Endothelial cell of umbilical vein (primary cell): ENCODE results near the gene ATP2B2. TPM values are rescaled to one million over a fixed set of nuclear protein-coding genes. Genes with fewer than 3 reads are reported as not detected.

Experiments used
- BruUV-seq: library from RNA; stranded (reverse); fragments of 400-500 nt; replicated peaks from 2 replicates; lab custom pipeline; 2021; lab: Mats Ljungman, UMichigan
- CTCF ChIA-PET: fragments of 300-600, 350-600 bp; sonication (Branson Sonifier 250); formaldehyde crosslinking; loops from one replicate; lab custom pipeline; 2021; ENCODE audit warnings: antibody characterized with exemption, inconsistent platforms; lab: Charles Lee
- POLR2A ChIA-PET: fragments of 300-600, 350-600 bp; sonication (Branson Sonifier 250); formaldehyde crosslinking; loops from one replicate; lab custom pipeline; 2021; ENCODE audit warnings: antibody characterized with exemption, inconsistent platforms; lab: Charles Lee
- DNase-seq: peaks from one replicate; pipeline ENCODE4 v3.0.0-alpha.2; 2011; ENCODE audit warnings: low read depth, low spot score
- FAIRE-seq: peaks from 2 replicates; lab custom pipeline; 2011; peaks lifted over from hg19 to GRCh38; lab: Jason Lieb, UNC
- H2AFZ ChIP-seq: 2 replicates; pipeline ENCODE4 v1.6.0; 2012; ENCODE audit warnings: low read depth, low read length, control low read depth, inconsistent platforms
- H3K27ac ChIP-seq: 2 replicates; pipeline ENCODE4 v1.5.1; 2011; ENCODE audit warnings: low read depth, mild to moderate bottlenecking, control low read depth, low read length, moderate library complexity; ENCODE audit not compliant: insufficient read depth
- H3K27me3 ChIP-seq, 2 experiments: 2 replicates each; pipeline versions ENCODE4 v1.6.0 to v1.6.1; 2011; ENCODE audit warnings: low read length in 2 of 2, mixed read lengths in 1 of 2; ENCODE audit not compliant: control insufficient read depth in 2 of 2, insufficient read depth in 2 of 2
- H3K36me3 ChIP-seq, 2 experiments: 2 replicates in 1 of 2; 3 replicates in 1 of 2; pipeline ENCODE4 v1.5.1; 2011; ENCODE audit warnings: low read length in 2 of 2, mild to moderate bottlenecking in 1 of 2, moderate library complexity in 1 of 2; ENCODE audit not compliant: control insufficient read depth in 2 of 2, insufficient read depth in 2 of 2; ENCODE audit errors: extremely low read depth in 1 of 2
- H3K4me1 ChIP-seq: 3 replicates; pipeline ENCODE4 v1.5.1; 2011; ENCODE audit warnings: mild to moderate bottlenecking, low read length; ENCODE audit not compliant: control insufficient read depth, insufficient read depth; ENCODE audit errors: extremely low read depth
- H3K4me2 ChIP-seq: 2 replicates; pipeline ENCODE4 v1.6.1; 2011; ENCODE audit warnings: low read length, control low read depth, mixed read lengths; ENCODE audit not compliant: insufficient read depth
- H3K4me3 ChIP-seq, 3 experiments: fragments of 200-600 bp in 1 of 3; sonication (generic), shearing (Covaris generic) in 1 of 3; replicated peaks in 1 of 3; 2 replicates each; pipeline ENCODE4 v1.5.1; 2011 to 2016; ENCODE audit warnings: control low read depth in 3 of 3, low read length in 3 of 3, mild to moderate bottlenecking in 2 of 3, inconsistent platforms in 1 of 3, low read depth in 1 of 3, moderate library complexity in 1 of 3; ENCODE audit not compliant: insufficient read depth in 1 of 3
- H3K79me2 ChIP-seq: 2 replicates; pipeline ENCODE4 v1.6.0; 2012; ENCODE audit warnings: low read length, inconsistent platforms; ENCODE audit not compliant: control insufficient read depth, insufficient read depth
- H3K9ac ChIP-seq: replicated peaks from 2 replicates; pipeline ENCODE3; 2011; ENCODE audit warnings: low read length, control low read depth; ENCODE audit not compliant: insufficient read depth; ENCODE audit errors: extremely low read depth
- H3K9me1 ChIP-seq: replicated peaks from 3 replicates; pipeline ENCODE4 v1.6.0; 2011; ENCODE audit warnings: mild to moderate bottlenecking, low read length; ENCODE audit not compliant: control insufficient read depth, insufficient read depth; ENCODE audit errors: extremely low read depth
- H3K9me3 ChIP-seq: replicated peaks from 2 replicates; pipeline ENCODE4 v1.5.1; 2012; ENCODE audit warnings: low read length, inconsistent platforms; ENCODE audit not compliant: control insufficient read depth, insufficient read depth
- H4K20me1 ChIP-seq: replicated peaks from 2 replicates; pipeline ENCODE3; 2011; ENCODE audit warnings: mild to moderate bottlenecking, low read length; ENCODE audit not compliant: control insufficient read depth, insufficient read depth; ENCODE audit errors: extremely low read depth
- CTCF ChIP-seq, 2 donors: IDR thresholded peaks; 1 replicate in 1 of 2; 2 replicates in 1 of 2; pipeline ENCODE4 v1.5.1; 2011; ENCODE audit warnings: low read length in 2 of 2, mild to moderate bottlenecking in 2 of 2, moderate library complexity in 2 of 2, control low read depth in 1 of 2, inconsistent platforms in 1 of 2, low read depth in 1 of 2; ENCODE audit not compliant: insufficient read depth in 1 of 2; ENCODE audit errors: extremely low read depth in 1 of 2
- EZH2 ChIP-seq: IDR thresholded peaks from 2 replicates; pipeline ENCODE4 v1.6.1; 2012; ENCODE audit warnings: borderline replicate concordance, low read depth, mild to moderate bottlenecking, moderate library complexity, low read length, inconsistent platforms; ENCODE audit not compliant: severe bottlenecking
- FOS ChIP-seq: IDR thresholded peaks from 2 replicates; pipeline ENCODE4 v1.6.1; 2011; ENCODE audit warnings: mild to moderate bottlenecking, low read length, moderate library complexity, borderline replicate concordance; ENCODE audit not compliant: insufficient read depth
- GATA2 ChIP-seq: IDR thresholded peaks from 2 replicates; pipeline ENCODE4 v1.7.0; 2011; ENCODE audit warnings: low read depth, mild to moderate bottlenecking, moderate library complexity, mixed read lengths, low read length; ENCODE audit not compliant: insufficient read length, insufficient read depth
- JUN ChIP-seq: IDR thresholded peaks from 2 replicates; pipeline ENCODE4 v1.6.1; 2011; ENCODE audit warnings: borderline replicate concordance, low read depth; ENCODE audit not compliant: insufficient read length, insufficient read depth
- MYC ChIP-seq: IDR thresholded peaks from one replicate; pipeline ENCODE4 v1.6.1; 2011; ENCODE audit warnings: mild to moderate bottlenecking, low read depth, low read length
- POLR2A ChIP-seq: IDR thresholded peaks from 2 replicates; pipeline ENCODE4 v1.6.1; 2012; ENCODE audit warnings: low read depth, mild to moderate bottlenecking, control low read depth, low read length
- POLR2AphosphoS5 ChIP-seq: IDR thresholded peaks from 2 replicates; pipeline ENCODE4 v1.6.1; 2012; ENCODE audit warnings: low read depth, mild to moderate bottlenecking, control low read depth, low read length, moderate library complexity; ENCODE audit not compliant: insufficient read depth
- dilution Hi-C: fragments of 300-500 bp; cut with MboI; formaldehyde crosslinking; loops from one replicate; pipeline ENCODE4 v1.15.0; 2019; ENCODE audit warnings: low sequenced_read_pairs; ENCODE audit not compliant: extremely low pct_ligation_motif_present
- intact Hi-C: fragments of 100-400 bp; cut with micrococcal nuclease; formaldehyde crosslinking; loops from one replicate; pipeline ENCODE4 v1.10.0; 2022
- polyA plus RNA-seq, 4 experiments: library from polyadenylated mRNA; depleted of rRNA in 3 of 4; stranded (reverse) in 3 of 4; unstranded in 1 of 4; fragments of >200 nt; gene quantifications; 2 replicates each; pipeline versions ENCODE4 v1.2.1 to v1.2.3, GENCODE V29; 2011 to 2012; ENCODE audit warnings: missing spikeins in 1 of 4
- total RNA-seq: library from RNA; stranded (reverse); gene quantifications from 2 replicates; pipeline ENCODE4 v1.2.3, GENCODE V29; 2021
- TF ChIP-seq, protein P1 (sequence below): IDR thresholded peaks from 2 replicates; pipeline ENCODE4 v1.6.1; 2011; ENCODE audit not compliant: insufficient read depth, insufficient read length

Gene ATP2B2
- total and polyA plus RNA-seq, 2 donors (not counting 3 experiments of a cell fraction or from before 2014, with no cell fraction given), result not detected

GRCh38 chr3:10277115-10277625 lies 228.2 kb downstream of the ATP2B2 start:
- no peak for TF ChIP-seq GATA2
- TF ChIP-seq POLR2AphosphoS5, result no peak
- no peak for TF ChIP-seq MYC
- TF ChIP-seq, protein P1, sequence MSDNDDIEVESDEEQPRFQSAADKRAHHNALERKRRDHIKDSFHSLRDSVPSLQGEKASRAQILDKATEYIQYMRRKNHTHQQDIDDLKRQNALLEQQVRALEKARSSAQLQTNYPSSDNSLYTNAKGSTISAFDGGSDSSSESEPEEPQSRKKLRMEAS, result no peak
- TF ChIP-seq CTCF (IDR thresholded peaks at IDR 0.05; ENCODE audit: extremely low read depth in 1 of 2, insufficient read depth in 1 of 2, low read depth in 1 of 2, low read length in 2 of 2), result no peak
- TF ChIP-seq JUN, result no peak
- TF ChIP-seq EZH2, result no peak
- TF ChIP-seq POLR2A, result no peak
- no peak for TF ChIP-seq FOS
- FAIRE-seq (no peak), DNase-seq (no peak)
- dilution Hi-C loops, result no loop called here
- no peak overlapping the region for H3K4me3 ChIP-seq
- H3K9me3 ChIP-seq, result no peaks in the 10 kb centered on the region
- no peaks in the 10 kb centered on the region for H3K9me1 ChIP-seq
- peaks cover 24% of the 10 kb centered on the region for H3K79me2 ChIP-seq
- H4K20me1 ChIP-seq, result peaks cover 11% of the 10 kb centered on the region
- H3K4me2 ChIP-seq, result no peak overlapping the region
- intact Hi-C loops, result no loop called here
- H2AFZ ChIP-seq, result no peak overlapping the region
- H3K4me1 ChIP-seq, result no peaks in the 10 kb centered on the region
- H3K9ac ChIP-seq, result no peak overlapping the region
- ChIA-PET POLR2A (no interaction called here), CTCF (interaction anchor here (1.3 kb wide), 1 partner anchor 14 kb away, joined by 5 read pairs; no protein-coding TSS in a partner anchor)
- no peaks in the 10 kb centered on the region for H3K27me3 ChIP-seq
- no peak overlapping the region for H3K27ac ChIP-seq
- peaks cover 3 to 15% of the 10 kb centered on the region in 2 experiments for H3K36me3 ChIP-seq
- BruUV-seq, result no TSS peak
